Stomach (tissue), 9 donors: ENCODE measurements around the gene CYP4F2. TPM values are rescaled to one million over a fixed set of nuclear protein-coding genes. Genes with fewer than 3 reads are reported as not detected.
A peak's percentile ranks its signal among the peaks of the same experiment; 100 is the strongest.
"Not testable (repeated sequence)": the region's sequence is repeated elsewhere in the genome, so short reads cannot be mapped to it uniquely, and the experiment has no call there.

ENCODE experiments used
- DNase-seq, 2 donors: peaks; one replicate each; pipeline versions ENCODE4 v3.0.0 to v3.0.0-alpha.2; 2013 to 2019
- H3K27ac ChIP-seq, 5 donors: fragments of 200-600 bp in 4 of 5; sonication (generic) in 4 of 5; one replicate each; pipeline ENCODE4 v1.5.1; 2013 to 2019; ENCODE audit warnings: mild to moderate bottlenecking in 1 of 5, moderate library complexity in 1 of 5
- H3K27me3 ChIP-seq, 3 donors: fragments of 200-600 bp; sonication (generic); one replicate each; pipeline ENCODE4 v1.5.1; 2017 to 2019; ENCODE audit warnings: mixed run types in 1 of 3
- H3K36me3 ChIP-seq, 4 donors: fragments of 200-600 bp; sonication (generic); 1 replicate in 3 of 4; 2 replicates in 1 of 4; pipeline ENCODE4 v1.5.1; 2016 to 2019
- H3K4me1 ChIP-seq, 4 donors: fragments of 200-600 bp; sonication (generic); one replicate each; pipeline ENCODE4 v1.5.1; 2016 to 2019
- H3K4me3 ChIP-seq, 4 donors: fragments of 200-600 bp; sonication (generic) in 3 of 4; one replicate each; pipeline ENCODE4 v1.5.1; 2016 to 2019; ENCODE audit warnings: mild to moderate bottlenecking in 1 of 4
- H3K9me3 ChIP-seq, 4 donors: fragments of 200-600 bp; sonication (generic); one replicate each; pipeline ENCODE4 v1.5.1; 2016 to 2019
- CTCF ChIP-seq, 7 experiments: fragments of 450-650 bp in 4 of 7; fragments of 200-600 bp in 3 of 7; sonication (generic) in 3 of 7; IDR thresholded peaks; one replicate each; pipeline ENCODE4 v1.5.1; 2016 to 2019; ENCODE audit warnings: antibody characterized with exemption in 7 of 7, control low read depth in 2 of 7, mild to moderate bottlenecking in 1 of 7
- EP300 ChIP-seq: sonication (generic); formaldehyde crosslinking; IDR thresholded peaks from one replicate; pipeline ENCODE4 v1.6.1; 2017; ENCODE audit warnings: antibody characterized with exemption
- POLR2A ChIP-seq, 4 donors: fragments of 450-650 bp; IDR thresholded peaks; one replicate each; pipeline ENCODE4 v1.6.1; 2016; ENCODE audit warnings: antibody characterized with exemption in 4 of 4, control low read depth in 2 of 4, mild to moderate bottlenecking in 1 of 4, moderate library complexity in 1 of 4
- POLR2AphosphoS5 ChIP-seq, 3 donors: sonication (generic); formaldehyde crosslinking; IDR thresholded peaks; one replicate each; pipeline ENCODE4 v1.6.1; 2016; ENCODE audit warnings: antibody characterized with exemption in 3 of 3
- WGBS, 5 donors: extraction: QIAGEN DNeasy Blood & Tissue Kit in 3 of 5; methylation state at CpG; one replicate each; pipeline versions ENCODE4 v1.1.5 to v1.1.7; 2013 to 2018; 5-methylcytosine and 5-hydroxymethylcytosine counted together
- intact Hi-C: fragments of 100-400 bp; cut with DNase I; formaldehyde crosslinking; loops from one replicate; pipeline ENCODE4 v1.15.1; 2023; ENCODE audit warnings: low total_unique reads
- polyA plus RNA-seq, 3 donors: library from polyadenylated mRNA; stranded (reverse); fragments of 200-250 nt; gene quantifications; one replicate each; pipeline ENCODE4 v1.2.3, GENCODE V29; 2013
- total RNA-seq, 5 donors: library from RNA; depleted of rRNA; stranded (reverse); fragments of >200 nt; gene quantifications; one replicate each; pipeline versions ENCODE4 v1.1.0 to v1.2.3, GENCODE V29; 2014 to 2016
- donor health status: healthy with polysubstance abuse.
- donor health status: Bipolar disorder and iron deficiency.
- donor health status: healthy.

CYP4F2 gene
- total and polyA plus RNA-seq, 8 donors, result 0.13 to 121 TPM; not detected in 6

GRCh38 chr19:15860522-15860921 lies 37.4 kb downstream of the CYP4F2 start:
- intact Hi-C loops, result no loop called here
- no peak for TF ChIP-seq EP300
- TF ChIP-seq POLR2A (IDR thresholded peaks at IDR 0.05), result no peak
- no peak for TF ChIP-seq POLR2AphosphoS5 (IDR thresholded peaks at IDR 0.05)
- TF ChIP-seq CTCF (IDR thresholded peaks at IDR 0.05), result no peak
- 63 to 72% (median 69%) methylated on average over 6 of the region's 6 CpGs for WGBS, 5 donors

GRCh38 chr19:15859187-15859586 lies 38.7 kb downstream of the CYP4F2 start:
- Histone ChIP-seq H3K27ac (no peak overlapping the region), H3K4me1 (no peaks in the 10 kb centered on the region), H3K4me3 (no peak overlapping the region), H3K36me3 (no peaks in the 10 kb centered on the region), H3K27me3 (peaks cover 0 to 26% (median 0%) of the 10 kb centered on the region in 3 donors), H3K9me3 (no peaks in the 10 kb centered on the region)
- intact Hi-C loops, result no loop called here
- WGBS, 5 donors, result 74 to 83% (median 78%) methylated on average over 6 of the region's 6 CpGs
- TF ChIP-seq CTCF (IDR thresholded peaks at IDR 0.05) (no peak), POLR2A (IDR thresholded peaks at IDR 0.05) (no peak), POLR2AphosphoS5 (IDR thresholded peaks at IDR 0.05) (no peak), EP300 (no peak)
- DNase-seq, result no peak

More at GRCh38 chr19:15860522-15860921, 37.4 kb downstream of the CYP4F2 start:
- Histone ChIP-seq H3K27ac (no peak overlapping the region), H3K4me1 (no peaks in the 10 kb centered on the region), H3K27me3 (peaks cover 0 to 26% (median 0%) of the 10 kb centered on the region in 3 donors), H3K4me3 (no peak overlapping the region), H3K9me3 (no peaks in the 10 kb centered on the region), H3K36me3 (no peaks in the 10 kb centered on the region)
- DNase-seq, result no peak

GRCh38 chr19:15850385-15850784 lies 47.5 kb downstream of the CYP4F2 start:
- no peak for DNase-seq
- Histone ChIP-seq H3K27ac (no peak overlapping the region), H3K4me3 (no peak overlapping the region), H3K9me3 (no peaks in the 10 kb centered on the region), H3K27me3 (no peaks in the 10 kb centered on the region), H3K36me3 (no peaks in the 10 kb centered on the region), H3K4me1 (no peaks in the 10 kb centered on the region)
- intact Hi-C loops, result no loop called here
- WGBS, 5 donors, result 77 to 100% (median 85%) methylated on average over 2 to 3 of the region's 3 CpGs
- TF ChIP-seq EP300, result no peak
- TF ChIP-seq POLR2AphosphoS5 (IDR thresholded peaks at IDR 0.05), result no peak

- intact Hi-C loops, result no loop called here
- Histone ChIP-seq H3K4me3 (no peak overlapping the region), H3K27ac (no peak overlapping the region), H3K27me3 (no peaks in the 10 kb centered on the region), H3K36me3 (no peaks in the 10 kb centered on the region), H3K9me3 (no peaks in the 10 kb centered on the region), H3K4me1 (no peaks in the 10 kb centered on the region)
- no peak for TF ChIP-seq CTCF (IDR thresholded peaks at IDR 0.05)
- no peak for TF ChIP-seq EP300
- TF ChIP-seq POLR2A (IDR thresholded peaks at IDR 0.05), result no peak
- no peak for TF ChIP-seq POLR2AphosphoS5 (IDR thresholded peaks at IDR 0.05)
- WGBS, 5 donors, result 71 to 81% (median 77%) methylated on average over 5 to 6 of the region's 6 CpGs
- no peak for DNase-seq
Observed at GRCh38 chr19:15846923-15847322, 51.0 kb downstream of the CYP4F2 start.

- H3K9me3 ChIP-seq, intact Hi-C loops, H3K27ac ChIP-seq, H3K27me3 ChIP-seq, H3K36me3 ChIP-seq, H3K4me3 ChIP-seq, H3K4me1 ChIP-seq: not testable (repeated sequence)
- peak in 1 of 2 donors; percentile 34 for DNase-seq
- 37 to 79% (median 62%) methylated on average over 8 of the region's 8 CpGs for WGBS, 5 donors
Observed at GRCh38 chr19:15843894-15844222, 54.0 kb downstream of the CYP4F2 start.
